Astrocyte of the cerebellum (primary cell): Measurements from ENCODE around the gene NSUN3.
A peak's percentile ranks its signal among the peaks of the same experiment; 100 is the strongest.
"Not testable (repeated sequence)": the region's sequence is repeated elsewhere in the genome, so short reads cannot be mapped to it uniquely, and the experiment has no call there.

Experiments used
- DNase-seq: peaks from one replicate; pipeline ENCODE4 v3.0.0-alpha.2; 2011; ENCODE audit warnings: low read depth
- H3K4me3 ChIP-seq: 2 replicates; pipeline ENCODE4 v1.5.1; 2011; ENCODE audit warnings: mild to moderate bottlenecking, low read depth, low read length, moderate library complexity
- CTCF ChIP-seq: IDR thresholded peaks from 2 replicates; pipeline ENCODE4 v1.5.1; 2012; ENCODE audit warnings: low read length, low read depth, moderate library complexity, mild to moderate bottlenecking; ENCODE audit errors: missing control alignments
- in situ Hi-C: cut with HindIII; loops from 2 replicates; pipeline ENCODE4 v1.10.0; 2017; ENCODE audit warnings: low sequenced_read_pairs

NSUN3 gene

GRCh38 chr3:94066506-94067500 lies 3.9 kb downstream of the NSUN3 start:
- no peak overlapping the region for H3K4me3 ChIP-seq

GRCh38 chr3:94069194-94069813 lies 6.4 kb downstream of the NSUN3 start:
- peak; percentile 20 for TF ChIP-seq CTCF
- no peak overlapping the region for H3K4me3 ChIP-seq
- DNase-seq, result no peak
- in situ Hi-C loops, result no loop called here

More at GRCh38 chr3:94066506-94067500, 3.9 kb downstream of the NSUN3 start:
- no peak for TF ChIP-seq CTCF
- no peak for DNase-seq
- in situ Hi-C loops, result no loop called here

GRCh38 chr3:94070341-94070911 lies 7.6 kb downstream of the NSUN3 start:
- no peak for TF ChIP-seq CTCF
- no peak for DNase-seq
- H3K4me3 ChIP-seq, result no peak overlapping the region
- in situ Hi-C loops, result no loop called here

- no peak overlapping the region for H3K4me3 ChIP-seq
- no peak for DNase-seq
- TF ChIP-seq CTCF, result no peak
- in situ Hi-C loops, result no loop called here
Observed at GRCh38 chr3:94071713-94072284, 8.9 kb downstream of the NSUN3 start.

- no peak overlapping the region for H3K4me3 ChIP-seq
- in situ Hi-C loops, result no loop called here
- DNase-seq, result no peak
- TF ChIP-seq CTCF, result no peak
Observed at GRCh38 chr3:94076055-94076454, 13.2 kb downstream of the NSUN3 start.

- DNase-seq, in situ Hi-C loops, H3K4me3 ChIP-seq: not testable (repeated sequence)
Observed at GRCh38 chr3:94080552-94080951, 17.7 kb downstream of the NSUN3 start.
